ENCODE data around the gene TGFB1I1. TPM values are rescaled to one million over a fixed set of nuclear protein-coding genes. Genes with fewer than 3 reads are reported as not detected.

Gene TGFB1I1
- total and polyA plus RNA-seq, 2 donors (not counting 3 experiments of a cell fraction or from before 2014, with no cell fraction given) = 73.7 to 115 TPM

DNA sequence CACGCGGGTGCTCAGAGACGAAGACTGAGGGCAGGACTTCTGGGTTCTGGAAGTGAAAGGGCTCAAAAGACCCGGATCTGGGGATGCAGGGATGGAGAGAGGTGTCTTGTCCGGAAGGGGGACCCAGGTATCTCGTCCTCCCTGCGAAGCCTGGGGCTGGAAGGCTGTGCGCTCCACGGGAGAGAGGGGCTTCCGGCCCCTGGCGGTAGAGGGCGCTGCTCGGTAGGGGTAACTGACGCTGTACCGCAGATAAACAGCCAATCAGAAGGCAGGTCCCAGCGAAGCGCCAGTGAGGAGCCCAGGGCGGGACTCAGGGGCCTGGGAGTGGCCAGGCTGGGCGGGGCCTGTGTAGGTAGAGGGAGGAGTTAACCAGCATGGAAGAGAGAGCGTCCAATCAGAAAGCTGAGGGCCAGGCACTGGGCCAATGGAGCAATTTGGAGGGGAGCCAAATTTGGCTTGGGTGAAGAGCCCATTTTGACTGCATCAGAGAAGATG is 804 bp downstream of the TGFB1I1 start:
- H2AFZ ChIP-seq (ENCODE audit: low read depth, low read length) = no peak overlapping the region
- peaks cover 13 to 20% of the 10 kb centered on the region in 2 experiments for H3K36me3 ChIP-seq (ENCODE audit: control insufficient read depth in 2 of 2, extremely low read depth in 1 of 2, insufficient read depth in 2 of 2, low read length in 2 of 2)
- H4K20me1 ChIP-seq (replicated peaks; ENCODE audit: control insufficient read depth, extremely low read depth, insufficient read depth, low read length) = no peaks in the 10 kb centered on the region
- intact Hi-C loops (cut with micrococcal nuclease) (loop anchor here (1.0 to 5.0 kb wide), 3 partner anchors 13 to 395 kb away; partner anchors contain the start of gene ARMC5), dilution Hi-C loops (cut with MboI; ENCODE audit: extremely low pct_ligation_motif_present, low sequenced_read_pairs) (no loop called here)
- peak overlapping the region; percentile 19 to 82 (median 71) for H3K4me3 ChIP-seq (replicated peaks in 1 of 3; ENCODE audit: insufficient read depth in 1 of 3, low read depth in 1 of 3, low read length in 3 of 3)
- peaks cover 31% of the 10 kb centered on the region for H3K79me2 ChIP-seq (ENCODE audit: control insufficient read depth, insufficient read depth, low read length)
- DNase-seq (ENCODE audit: low read depth, low spot score) = peak; percentile 81
- peak overlapping the region; percentile 53 for H3K4me2 ChIP-seq (ENCODE audit: insufficient read depth, low read length)
- peak; percentile 89 for FAIRE-seq
- H3K27me3 ChIP-seq (ENCODE audit: control insufficient read depth in 2 of 2, insufficient read depth in 2 of 2, low read length in 2 of 2) = no peaks in the 10 kb centered on the region
- TF ChIP-seq GATA2 (IDR thresholded peaks at IDR 0.05; ENCODE audit: insufficient read depth, insufficient read length, low read depth, low read length) (no peak), JUN (IDR thresholded peaks at IDR 0.05; ENCODE audit: borderline replicate concordance, insufficient read depth, insufficient read length, low read depth) (no peak), CTCF (IDR thresholded peaks at IDR 0.05; ENCODE audit: extremely low read depth in 1 of 2, insufficient read depth in 1 of 2, low read depth in 1 of 2, low read length in 2 of 2) (peak; percentile 68 to 72), POLR2A (IDR thresholded peaks at IDR 0.05; ENCODE audit: low read depth, low read length) (peak; percentile 58), POLR2AphosphoS5 (IDR thresholded peaks at IDR 0.05; ENCODE audit: insufficient read depth, low read depth, low read length) (peak; percentile 73), MAX (IDR thresholded peaks at IDR 0.05; ENCODE audit: insufficient read depth, insufficient read length) (no peak), MYC (IDR thresholded peaks at IDR 0.05; ENCODE audit: low read depth, low read length) (no peak), EZH2 (IDR thresholded peaks at IDR 0.05; ENCODE audit: borderline replicate concordance, low read depth, low read length, severe bottlenecking) (no peak), FOS (IDR thresholded peaks at IDR 0.05; ENCODE audit: borderline replicate concordance, insufficient read depth, low read length) (no peak)
- no TSS peak for BruUV-seq (replicated peaks)
- ChIA-PET POLR2A (interaction anchor here (0.6 kb wide), 1 partner anchor 240 kb away, joined by 4 read pairs; a partner anchor contains a TSS), CTCF (interaction anchor here (0.5 to 3.5 kb wide), 4 partner anchors 13 to 24 kb away, joined by 3 to 53 read pairs (median 3); partner anchors contain the start of gene ARMC5)
- peaks cover 14% of the 10 kb centered on the region for H3K4me1 ChIP-seq (ENCODE audit: control insufficient read depth, extremely low read depth, insufficient read depth, low read length)
- H3K9me1 ChIP-seq (replicated peaks; ENCODE audit: control insufficient read depth, extremely low read depth, insufficient read depth, low read length) = no peaks in the 10 kb centered on the region
- H3K27ac ChIP-seq (ENCODE audit: insufficient read depth, low read depth, low read length) = peak overlapping the region; percentile 49
- H3K9ac ChIP-seq (replicated peaks; ENCODE audit: extremely low read depth, insufficient read depth, low read length) = peak overlapping the region; percentile 71
- no peaks in the 10 kb centered on the region for H3K9me3 ChIP-seq (replicated peaks; ENCODE audit: control insufficient read depth, insufficient read depth, low read length)
